Activated naive CD4-positive, alpha-beta T cell treated with anti-CD3 and anti-CD28 coated beads, Interleukin-2, amount 10 ng/mL, durations not matched to agents 5 hours and 36 hours (primary cell): ENCODE data around the gene SERPINB10. TPM values are rescaled to one million over a fixed set of nuclear protein-coding genes. Genes with fewer than 3 reads are reported as not detected.

ENCODE experiments used
- total RNA-seq, 2 experiments: library from RNA; stranded (reverse); gene quantifications; one replicate each; pipeline ENCODE4 v1.2.3, GENCODE V29; 2021

The SERPINB10 gene
- total RNA-seq, result not detected

GRCh38 chr18:63907664-63908063 lies at the start of gene SERPINB10:
Gene SERPINB10, plus strand, starts transcription at chr18:63907958. Its CDS starts 7,553 bp downstream, at chr18:63915511.

DNA sequence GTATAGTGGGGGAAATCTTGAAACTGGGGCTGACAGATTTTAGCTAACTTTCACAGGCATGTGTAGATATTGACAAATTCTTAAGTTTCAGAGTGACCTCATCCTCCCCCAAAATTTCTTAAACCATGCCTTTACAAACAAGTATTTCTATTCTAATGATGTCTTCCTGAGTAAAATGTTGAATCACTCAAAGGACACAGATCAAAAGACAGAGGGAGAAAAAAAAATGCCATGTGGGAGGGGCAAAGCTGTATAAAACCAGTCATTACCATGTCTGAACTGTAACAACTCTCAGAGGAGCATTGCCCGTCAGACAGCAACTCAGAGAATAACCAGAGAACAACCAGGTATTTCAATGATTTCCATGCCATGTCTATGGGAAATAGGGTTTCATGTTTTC lies 20.3 kb upstream of the SERPINB10 start, which contains the start of gene SERPINB2:
Gene SERPINB2, plus strand, starts transcription at position 282 of the 400 bp plus-strand sequence. CDS start 3,740 bp downstream, outside the sequence.

GRCh38 chr18:63949068-63949737 lies 41.4 kb downstream of the SERPINB10 start, which contains the start of gene HMSD:
Gene HMSD, plus strand, starts transcription at chr18:63949301. Its CDS starts 4,155 bp downstream, at chr18:63953456.

GRCh38 chr18:63969942-63970808 lies 62.4 kb downstream of the SERPINB10 start, which contains the start of gene SERPINB8:
Gene SERPINB8, plus strand, starts transcription at chr18:63970081. Its CDS starts 8,228 bp downstream, at chr18:63978309.

Other genes starting within 250 kb of the SERPINB10 start
- not detected for gene SERPINB3, start 246.1 kb upstream of the SERPINB10 start, total RNA-seq
- gene SERPINB11, start 205.0 kb upstream of the SERPINB10 start, total RNA-seq, result not detected
- gene SERPINB7, start 132.5 kb upstream of the SERPINB10 start, total RNA-seq, result not detected
- not detected for gene SERPINB2, start 20.3 kb upstream of the SERPINB10 start, total RNA-seq
- 1 to 10 TPM; 1.1 to 1.2 TPM for gene HMSD, start 41.3 kb downstream of the SERPINB10 start, total RNA-seq
- gene SERPINB8, start 62.1 kb downstream of the SERPINB10 start, total RNA-seq, result 1 to 10 TPM; 8.2 TPM
- gene LINC00305, start 241.1 kb downstream of the SERPINB10 start, total RNA-seq, result not detected